KMS-11 (cell line): ENCODE measurements around the gene ABCA3.
A peak's percentile ranks its signal among the peaks of the same experiment; 100 is the strongest.
"Not testable (repeated sequence)": the region's sequence is repeated elsewhere in the genome, so short reads cannot be mapped to it uniquely, and the experiment has no call there.

Source experiments
- H2AFZ ChIP-seq: fragments of 200-600 bp; sonication (generic); 2 replicates; pipeline ENCODE4 v1.6.1; 2016; ENCODE audit warnings: antibody characterized with exemption, mixed run types, low read depth
- H3K27ac ChIP-seq: fragments of 200-600 bp; sonication (generic); 2 replicates; pipeline ENCODE4 v1.6.1; 2016; ENCODE audit warnings: mild to moderate bottlenecking, mixed run types
- H3K27me3 ChIP-seq: fragments of 200-600 bp; sonication (generic); 2 replicates; pipeline ENCODE4 v1.6.1; 2017; ENCODE audit warnings: mild to moderate bottlenecking, low read depth, mixed run types, moderate library complexity; ENCODE audit not compliant: insufficient read depth
- H3K36me3 ChIP-seq: fragments of 200-600 bp; sonication (generic); 2 replicates; pipeline ENCODE4 v1.6.1; 2017; ENCODE audit warnings: mild to moderate bottlenecking, mixed run types; ENCODE audit not compliant: insufficient read depth
- H3K4me1 ChIP-seq: fragments of 200-600 bp; sonication (generic); 2 replicates; pipeline ENCODE4 v1.6.1; 2016; ENCODE audit warnings: mild to moderate bottlenecking, low read depth, mixed run types; ENCODE audit not compliant: poor library complexity, severe bottlenecking
- H3K4me2 ChIP-seq: fragments of 200-600 bp; sonication (generic); 2 replicates; pipeline ENCODE4 v1.7.0; 2016; ENCODE audit warnings: mild to moderate bottlenecking, mixed run types
- H3K4me3 ChIP-seq: fragments of 200-600 bp; sonication (generic); IDR thresholded peaks from 2 replicates; pipeline ENCODE4 v1.6.1; 2017; ENCODE audit warnings: low read depth, low read length, mixed read lengths; ENCODE audit not compliant: insufficient read depth
- H3K79me2 ChIP-seq: fragments of 200-600 bp; sonication (generic); 2 replicates; pipeline ENCODE4 v1.6.1; 2016; ENCODE audit warnings: low read depth, mixed run types; ENCODE audit not compliant: insufficient read depth
- H3K9ac ChIP-seq: fragments of 200-600 bp; sonication (generic); 2 replicates; pipeline ENCODE4 v1.6.1; 2016; ENCODE audit warnings: mild to moderate bottlenecking, mixed run types
- H4K20me1 ChIP-seq: fragments of 200-600 bp; sonication (generic); 2 replicates; pipeline ENCODE4 v1.6.1; 2016; ENCODE audit warnings: mild to moderate bottlenecking, mixed run types; ENCODE audit not compliant: insufficient read depth
- CTCF ChIP-seq: fragments of 200-600 bp; sonication (generic); conservative IDR thresholded peaks from 2 replicates; pipeline ENCODE4 v1.6.1; 2017; ENCODE audit warnings: low read depth, mild to moderate bottlenecking, antibody characterized with exemption, low read length, moderate library complexity, mixed read lengths

ABCA3 gene

GRCh38 chr16:2270070-2270462, 70.5 kb downstream of the ABCA3 start:
- Histone ChIP-seq H3K27ac (no peak overlapping the region), H3K9ac (no peak overlapping the region), H3K36me3 (no peaks in the 10 kb centered on the region), H4K20me1 (peaks cover 14% of the 10 kb centered on the region), H3K4me2 (peak overlapping the region; percentile 84), H3K27me3 (no peaks in the 10 kb centered on the region), H3K79me2 (peaks cover 28% of the 10 kb centered on the region), H3K4me1 (peaks cover 27% of the 10 kb centered on the region), H2AFZ (no peak overlapping the region), H3K4me3 (no peak overlapping the region)
- TF ChIP-seq CTCF, result 0 out of 2 replicates have a peak, but pooled peaks have one; percentile 6

GRCh38 chr16:2267913-2268666, 72.4 kb downstream of the ABCA3 start, which contains the start of gene RNPS1:
TSS of gene RNPS1 (minus strand) at chr16:2268126. CDS start at chr16:2264643, 3,483 bp downstream.
- H2AFZ ChIP-seq, result peak within 1 kb of the TSS; percentile 82
- no peak for TF ChIP-seq CTCF
- H3K36me3 ChIP-seq, result no peaks in the 10 kb centered on the region; the same call in 1 of the 2 replicates
- peaks cover 48% of the 10 kb centered on the region for H3K79me2 ChIP-seq
- H3K4me1 ChIP-seq, result peaks cover 32% of the 10 kb centered on the region
- H3K27ac ChIP-seq, result peak within 1 kb of the TSS; percentile 89
- peak within 1 kb of the TSS; percentile 84 for H3K4me2 ChIP-seq
- peak within 1 kb of the TSS; percentile 89 for H3K9ac ChIP-seq
- H4K20me1 ChIP-seq, result peaks cover 33% of the 10 kb centered on the region
- H3K27me3 ChIP-seq, result no peaks in the 10 kb centered on the region
- H3K4me3 ChIP-seq, result no peak within 1 kb of the TSS

GRCh38 chr16:2267505-2267912, 73.0 kb downstream of the ABCA3 start:
- peak overlapping the region; percentile 89 for H3K27ac ChIP-seq
- not testable (repeated sequence) for H3K4me3 ChIP-seq, H3K27me3 ChIP-seq, H3K36me3 ChIP-seq
- peak overlapping the region; percentile 84; the same call in 1 of the 2 replicates for H3K4me2 ChIP-seq
- peak overlapping the region; percentile 82 for H2AFZ ChIP-seq
- H3K4me1 ChIP-seq, result peaks cover 32% of the 10 kb centered on the region
- H3K79me2 ChIP-seq, result peaks cover 54% of the 10 kb centered on the region
- H3K9ac ChIP-seq, result peak overlapping the region; percentile 89
- H4K20me1 ChIP-seq, result peaks cover 33% of the 10 kb centered on the region

- Histone ChIP-seq H3K79me2 (peaks cover 60% of the 10 kb centered on the region), H3K9ac (peak overlapping the region; percentile 89), H3K4me2 (peak overlapping the region; percentile 84), H3K27ac (peak overlapping the region; percentile 89; the same call in 1 of the 2 replicates), H4K20me1 (peaks cover 33% of the 10 kb centered on the region), H3K4me1 (peaks cover 32% of the 10 kb centered on the region)
- H3K36me3 ChIP-seq, H2AFZ ChIP-seq, H3K4me3 ChIP-seq, H3K27me3 ChIP-seq: not testable (repeated sequence)
Observed at GRCh38 chr16:2266887-2267286, 73.6 kb downstream of the ABCA3 start.

- H2AFZ ChIP-seq, H3K4me2 ChIP-seq, H3K9ac ChIP-seq, H3K27me3 ChIP-seq, H3K4me3 ChIP-seq, H3K27ac ChIP-seq: not testable (repeated sequence)
- peaks cover 33% of the 10 kb centered on the region for H4K20me1 ChIP-seq
- H3K79me2 ChIP-seq, result peaks cover 93% of the 10 kb centered on the region
- peaks cover 24% of the 10 kb centered on the region; the same call in 1 of the 2 replicates for H3K36me3 ChIP-seq
- H3K4me1 ChIP-seq, result peaks cover 20% of the 10 kb centered on the region
Observed at GRCh38 chr16:2263026-2263425, 77.5 kb downstream of the ABCA3 start.
